Tibial artery (tissue), 4 donors: ENCODE data around the gene RCHY1.

ENCODE experiments used
- DNase-seq, 2 donors: peaks; one replicate each; pipeline ENCODE4 v3.0.0-alpha.2; 2019
- H3K27ac ChIP-seq, 2 donors: fragments of 200-600 bp; sonication (generic) in 1 of 2; 1 replicate in 1 of 2; 2 replicates in 1 of 2; pipeline ENCODE4 v1.5.1; 2018 to 2019; ENCODE audit warnings: mild to moderate bottlenecking in 1 of 2
- H3K27me3 ChIP-seq, 2 donors: fragments of 200-600 bp; sonication (generic) in 1 of 2; one replicate each; pipeline versions ENCODE4 v1.5.1 to v1.6.0; 2016 to 2019
- H3K36me3 ChIP-seq, 3 donors: fragments of 200-600 bp; sonication (generic) in 2 of 3; one replicate each; pipeline ENCODE4 v1.5.1; 2016 to 2019; ENCODE audit warnings: mild to moderate bottlenecking in 2 of 3
- H3K4me1 ChIP-seq, 4 donors: fragments of 200-600 bp; sonication (generic) in 2 of 4; 1 replicate in 3 of 4; 2 replicates in 1 of 4; pipeline ENCODE4 v1.5.1; 2016 to 2019
- H3K4me3 ChIP-seq, 2 donors: fragments of 200-600 bp; sonication (generic) in 1 of 2; 1 replicate in 1 of 2; 2 replicates in 1 of 2; pipeline ENCODE4 v1.5.1; 2018 to 2019; ENCODE audit warnings: mild to moderate bottlenecking in 2 of 2
- H3K9me3 ChIP-seq, 3 donors: fragments of 200-600 bp; sonication (generic) in 1 of 3; one replicate each; pipeline ENCODE4 v1.5.1; 2016 to 2019
- intact Hi-C: fragments of 100-400 bp; cut with DNase I; formaldehyde crosslinking; loops from one replicate; pipeline ENCODE4 v1.15.0; 2023; ENCODE audit warnings: low total_unique reads
- TF ChIP-seq, protein P1 (sequence below), 2 experiments: fragments of 200-600 bp in 1 of 2; fragments of 450-650 bp in 1 of 2; IDR thresholded peaks; one replicate each; pipeline ENCODE4 v1.5.1; 2017 to 2019; ENCODE audit warnings: antibody characterized with exemption in 2 of 2, mild to moderate bottlenecking in 1 of 2, moderate library complexity in 1 of 2

The RCHY1 gene

GRCh38 chr4:75429208-75429607 lies 85.0 kb downstream of the RCHY1 start:
- DNase-seq: no peak
- intact Hi-C loops: no loop called here
- H3K4me3 ChIP-seq: no peak overlapping the region
- TF ChIP-seq, protein P1, sequence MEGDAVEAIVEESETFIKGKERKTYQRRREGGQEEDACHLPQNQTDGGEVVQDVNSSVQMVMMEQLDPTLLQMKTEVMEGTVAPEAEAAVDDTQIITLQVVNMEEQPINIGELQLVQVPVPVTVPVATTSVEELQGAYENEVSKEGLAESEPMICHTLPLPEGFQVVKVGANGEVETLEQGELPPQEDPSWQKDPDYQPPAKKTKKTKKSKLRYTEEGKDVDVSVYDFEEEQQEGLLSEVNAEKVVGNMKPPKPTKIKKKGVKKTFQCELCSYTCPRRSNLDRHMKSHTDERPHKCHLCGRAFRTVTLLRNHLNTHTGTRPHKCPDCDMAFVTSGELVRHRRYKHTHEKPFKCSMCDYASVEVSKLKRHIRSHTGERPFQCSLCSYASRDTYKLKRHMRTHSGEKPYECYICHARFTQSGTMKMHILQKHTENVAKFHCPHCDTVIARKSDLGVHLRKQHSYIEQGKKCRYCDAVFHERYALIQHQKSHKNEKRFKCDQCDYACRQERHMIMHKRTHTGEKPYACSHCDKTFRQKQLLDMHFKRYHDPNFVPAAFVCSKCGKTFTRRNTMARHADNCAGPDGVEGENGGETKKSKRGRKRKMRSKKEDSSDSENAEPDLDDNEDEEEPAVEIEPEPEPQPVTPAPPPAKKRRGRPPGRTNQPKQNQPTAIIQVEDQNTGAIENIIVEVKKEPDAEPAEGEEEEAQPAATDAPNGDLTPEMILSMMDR (IDR thresholded peaks at IDR 0.05): no peak
- H3K9me3 ChIP-seq: no peaks in the 10 kb centered on the region
- H3K27ac ChIP-seq: no peak overlapping the region
- no peaks in the 10 kb centered on the region for H3K27me3 ChIP-seq
- no peaks in the 10 kb centered on the region for H3K4me1 ChIP-seq
- no peaks in the 10 kb centered on the region for H3K36me3 ChIP-seq
